ENCODE data around the gene PKN1. TPM values are rescaled to one million over a fixed set of nuclear protein-coding genes. Genes with fewer than 3 reads are reported as not detected.

PKN1 gene
- total and polyA plus RNA-seq, 7 donors: 40.7 to 136 (median 69.2) TPM

GRCh38 chr19:14520543-14520942, 87.4 kb downstream of the PKN1 start:
- H3K36me3 ChIP-seq (ENCODE audit: insufficient read depth in 1 of 2, low read depth in 1 of 2): peaks cover 0 to 24% of the 10 kb centered on the region in 2 donors
- H3K4me1 ChIP-seq: peaks cover 20% of the 10 kb centered on the region
- no peak overlapping the region for H3K4me3 ChIP-seq
- WGBS, 3 donors: 79 to 87% (median 84%) methylated on average over 4 of the region's 4 CpGs
- H3K9me3 ChIP-seq: no peaks in the 10 kb centered on the region
- no peak for ATAC-seq
- no peaks in the 10 kb centered on the region for H3K27me3 ChIP-seq (ENCODE audit: insufficient read depth in 3 of 3, low read length in 2 of 3)
- DNase-seq: no peak
- TF ChIP-seq, protein P1, sequence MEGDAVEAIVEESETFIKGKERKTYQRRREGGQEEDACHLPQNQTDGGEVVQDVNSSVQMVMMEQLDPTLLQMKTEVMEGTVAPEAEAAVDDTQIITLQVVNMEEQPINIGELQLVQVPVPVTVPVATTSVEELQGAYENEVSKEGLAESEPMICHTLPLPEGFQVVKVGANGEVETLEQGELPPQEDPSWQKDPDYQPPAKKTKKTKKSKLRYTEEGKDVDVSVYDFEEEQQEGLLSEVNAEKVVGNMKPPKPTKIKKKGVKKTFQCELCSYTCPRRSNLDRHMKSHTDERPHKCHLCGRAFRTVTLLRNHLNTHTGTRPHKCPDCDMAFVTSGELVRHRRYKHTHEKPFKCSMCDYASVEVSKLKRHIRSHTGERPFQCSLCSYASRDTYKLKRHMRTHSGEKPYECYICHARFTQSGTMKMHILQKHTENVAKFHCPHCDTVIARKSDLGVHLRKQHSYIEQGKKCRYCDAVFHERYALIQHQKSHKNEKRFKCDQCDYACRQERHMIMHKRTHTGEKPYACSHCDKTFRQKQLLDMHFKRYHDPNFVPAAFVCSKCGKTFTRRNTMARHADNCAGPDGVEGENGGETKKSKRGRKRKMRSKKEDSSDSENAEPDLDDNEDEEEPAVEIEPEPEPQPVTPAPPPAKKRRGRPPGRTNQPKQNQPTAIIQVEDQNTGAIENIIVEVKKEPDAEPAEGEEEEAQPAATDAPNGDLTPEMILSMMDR (IDR thresholded peaks at IDR 0.05): no peak
- intact Hi-C loops (cut with DNase I): no loop called here
- peak overlapping the region; percentile 98 for H3K27ac ChIP-seq

Other genes with a start within 250 kb of the PKN1 start
- gene ADGRL1, start 227.1 kb upstream of the PKN1 start, total RNA-seq: 1 to 10 TPM; 1.7 to 2.6 (median 1.8) TPM
- 1 to 10 TPM in 1 of 3 donors, under 1 TPM in 2; 0.38 to 1.1 (median 0.87) TPM for gene ADGRL1, start 227.1 kb upstream of the PKN1 start, polyA plus RNA-seq
- gene ADGRE5, start 51.9 kb upstream of the PKN1 start, total RNA-seq: 10 to 100 TPM; 20.8 to 57.6 (median 40.1) TPM
- gene ADGRE5, start 51.9 kb upstream of the PKN1 start, polyA plus RNA-seq: 10 to 100 TPM; 15.6 to 40.2 (median 28.5) TPM
- gene DDX39A, start 14.0 kb upstream of the PKN1 start, total RNA-seq: 10 to 100 TPM; 14.8 to 32.4 (median 26.6) TPM
- gene DDX39A, start 14.0 kb upstream of the PKN1 start, polyA plus RNA-seq: 10 to 100 TPM; 38.7 to 93.0 (median 45.3) TPM
- under 1 TPM in 2 of 4 donors, not detected in 2; 0.15 to 0.25 TPM for gene PTGER1, start 42.0 kb downstream of the PKN1 start, total RNA-seq
- gene PTGER1, start 42.0 kb downstream of the PKN1 start, polyA plus RNA-seq: under 1 TPM; 0.05 to 0.10 (median 0.08) TPM
- gene GIPC1, start 62.8 kb downstream of the PKN1 start, total RNA-seq: 10 to 100 TPM; 37.9 to 45.3 (median 43.2) TPM
- gene GIPC1, start 62.8 kb downstream of the PKN1 start, polyA plus RNA-seq: 10 to 100 TPM; 45.3 to 63.5 (median 50.8) TPM
- 100 to 1,000 TPM in 1 of 4 donors, 10 to 100 TPM in 3; 32.6 to 105 (median 42.6) TPM for gene DNAJB1, start 85.1 kb downstream of the PKN1 start, total RNA-seq
- gene DNAJB1, start 85.1 kb downstream of the PKN1 start, polyA plus RNA-seq: 10 to 100 TPM; 20.8 to 32.0 (median 24.4) TPM
- 100 to 1,000 TPM; 111 to 209 (median 158) TPM for gene TECR, start 96.3 kb downstream of the PKN1 start, total RNA-seq
- 100 to 1,000 TPM in 2 of 3 donors, 10 to 100 TPM in 1; 77.8 to 145 (median 136) TPM for gene TECR, start 96.3 kb downstream of the PKN1 start, polyA plus RNA-seq
- 100 to 1,000 TPM; 216 to 306 (median 287) TPM for gene NDUFB7, start 138.8 kb downstream of the PKN1 start, total RNA-seq
- 100 to 1,000 TPM; 488 to 805 (median 716) TPM for gene NDUFB7, start 138.8 kb downstream of the PKN1 start, polyA plus RNA-seq
- gene CLEC17A, start 149.8 kb downstream of the PKN1 start, total RNA-seq: not detected
- gene CLEC17A, start 149.8 kb downstream of the PKN1 start, polyA plus RNA-seq: under 1 TPM in 2 of 3 donors, not detected in 1; 0.03 to 0.04 TPM
- gene ADGRE3, start 241.5 kb downstream of the PKN1 start, total RNA-seq: under 1 TPM in 2 of 4 donors, not detected in 2; 0.11 to 0.27 TPM
- not detected for gene ADGRE3, start 241.5 kb downstream of the PKN1 start, polyA plus RNA-seq